GM21423 (cell line): ENCODE measurements around the gene TUSC1.
"Not testable (repeated sequence)": the region's sequence is repeated elsewhere in the genome, so short reads cannot be mapped to it uniquely, and the experiment has no call there.

Source experiments
- ATAC-seq: cut with Tn5 transposase; IDR thresholded peaks from one replicate; pipeline ENCODE4 v1.9.1; 2021; ENCODE audit warnings: mild to moderate bottlenecking, moderate library complexity; ENCODE audit not compliant: unreplicated experiment

The TUSC1 gene

GRCh38 chr9:25678147-25678666, at the start of gene TUSC1:
TUSC1 (minus strand) TSS chr9:25678444; CDS start chr9:25678312, 132 bp downstream.
- peak; percentile 81 for ATAC-seq

GRCh38 chr9:25726871-25727410, 48.7 kb upstream of the TUSC1 start:
- no peak for ATAC-seq

GRCh38 chr9:25724424-25724823, 46.2 kb upstream of the TUSC1 start:
- no peak for ATAC-seq

- no peak for ATAC-seq
Measured at GRCh38 chr9:25716220-25716872, 38.1 kb upstream of the TUSC1 start.

GRCh38 chr9:25709941-25710340, 31.7 kb upstream of the TUSC1 start:
- ATAC-seq, result no peak

GRCh38 chr9:25704800-25705199, 26.6 kb upstream of the TUSC1 start:
- no peak for ATAC-seq

GRCh38 chr9:25703701-25704357, 25.6 kb upstream of the TUSC1 start:
- no peak for ATAC-seq

GRCh38 chr9:25702536-25702935, 24.3 kb upstream of the TUSC1 start:
- ATAC-seq, result no peak

GRCh38 chr9:25700899-25701298, 22.7 kb upstream of the TUSC1 start:
- not testable (repeated sequence) for ATAC-seq

GRCh38 chr9:25700430-25700829, 22.2 kb upstream of the TUSC1 start:
- no peak for ATAC-seq

- ATAC-seq, result no peak
Measured at GRCh38 chr9:25691786-25692185, 13.5 kb upstream of the TUSC1 start.

- no peak for ATAC-seq
Measured at GRCh38 chr9:25684321-25684720, 6.1 kb upstream of the TUSC1 start.

- ATAC-seq, result no peak
Measured at GRCh38 chr9:25681266-25681665, 3.0 kb upstream of the TUSC1 start.

GRCh38 chr9:25678846-25679360, 659 bp upstream of the TUSC1 start:
- ATAC-seq, result no peak

GRCh38 chr9:25677301-25678146, 720 bp downstream of the TUSC1 start:
- peak; percentile 59 for ATAC-seq

GRCh38 chr9:25675858-25676257, 2.4 kb downstream of the TUSC1 start:
- ATAC-seq, result not testable (repeated sequence)

GRCh38 chr9:25658571-25658970, 19.7 kb downstream of the TUSC1 start:
- ATAC-seq, result no peak

GRCh38 chr9:25654417-25654816, 23.8 kb downstream of the TUSC1 start:
- ATAC-seq, result no peak

GRCh38 chr9:25648116-25648515, 30.1 kb downstream of the TUSC1 start:
- ATAC-seq, result no peak

GRCh38 chr9:25636026-25636425, 42.2 kb downstream of the TUSC1 start:
- no peak for ATAC-seq

GRCh38 chr9:25629231-25629630, 49.0 kb downstream of the TUSC1 start:
- no peak for ATAC-seq
